Hematopoietic multipotent progenitor cell treated with erythropoietin and hydrocortisone succinate and interleukin-3 and kit ligand, for 15 days (in vitro differentiated cells): ENCODE data around the gene SPNS3.

Experiments
- DNase-seq: peaks from one replicate; pipeline ENCODE4 v3.0.0-alpha.2; 2015; ENCODE audit warnings: low spot score

Gene SPNS3

DNA sequence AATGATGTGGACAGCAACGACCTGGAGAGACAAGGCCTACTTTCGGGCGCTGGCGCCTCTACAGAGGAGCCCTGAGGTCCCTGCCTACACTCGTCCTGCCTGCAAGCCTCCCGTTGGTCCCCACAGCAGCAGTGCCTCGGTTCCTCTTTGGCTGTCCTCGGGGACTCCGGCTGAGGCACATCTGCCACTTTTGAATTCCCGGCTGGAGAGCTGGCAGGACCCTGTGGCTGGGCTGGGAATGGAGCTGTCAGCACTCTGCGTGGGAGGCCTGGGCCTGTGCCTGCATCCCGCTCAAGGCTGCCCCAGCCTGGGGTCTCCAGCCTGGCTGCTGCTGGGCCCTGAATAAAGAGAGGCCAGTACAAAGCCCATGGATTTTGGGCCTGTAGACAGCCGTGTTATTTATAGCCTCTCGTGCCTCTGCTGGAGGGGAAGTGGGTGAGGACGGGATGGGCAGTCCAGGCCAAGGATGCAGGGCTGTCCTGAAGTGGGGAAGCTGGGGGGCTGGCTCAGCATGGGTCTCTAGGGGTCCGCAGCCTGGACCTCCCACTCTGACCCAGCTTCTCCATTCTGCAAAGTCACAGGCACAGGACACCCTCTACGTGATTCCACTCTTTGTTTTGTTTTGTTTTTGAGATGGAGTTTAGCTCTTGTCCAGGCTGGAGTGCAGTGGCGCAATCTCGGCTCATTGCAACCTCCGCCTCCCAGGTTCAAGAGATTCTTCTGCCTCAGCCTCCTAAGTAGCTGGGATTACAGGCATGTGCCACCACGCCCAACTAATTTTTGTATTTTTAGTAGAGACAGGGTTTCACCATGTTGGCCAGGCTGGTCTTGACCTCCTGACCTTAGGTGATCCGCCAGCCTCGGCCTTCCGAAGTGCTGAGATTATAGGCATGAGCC lies 54.3 kb downstream of the SPNS3 start:
- DNase-seq: no peak

DNA sequence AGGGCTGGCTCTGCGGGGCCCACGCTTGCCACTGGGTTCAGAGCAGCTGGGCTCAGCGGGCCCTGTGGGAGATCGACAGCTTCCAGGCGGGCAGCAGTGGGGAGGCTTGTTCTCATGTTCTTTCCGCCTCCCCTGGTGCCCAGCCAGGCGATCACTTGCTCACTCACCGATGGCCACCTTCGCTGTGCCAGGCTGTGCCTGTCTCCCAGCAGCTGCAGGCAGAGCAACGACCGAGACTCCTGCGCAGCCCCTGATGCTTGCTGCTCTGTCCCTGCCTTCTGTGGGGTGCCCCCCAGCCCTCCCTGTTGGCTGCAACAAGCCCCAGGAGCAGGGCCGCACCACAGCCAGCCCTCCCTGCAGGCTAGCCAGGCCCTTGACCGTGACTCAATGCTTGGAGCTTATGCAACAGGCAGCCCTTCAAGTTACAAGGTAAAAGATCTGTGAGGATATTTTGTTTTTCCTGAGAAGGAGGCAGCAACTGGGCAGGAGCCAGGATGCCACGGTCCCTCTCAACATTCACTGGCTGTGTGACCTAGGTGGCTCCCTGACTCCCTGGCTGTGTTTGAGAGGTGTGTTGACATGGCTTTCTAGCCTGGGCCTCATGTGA lies 55.4 kb downstream of the SPNS3 start:
- DNase-seq: no peak

DNA sequence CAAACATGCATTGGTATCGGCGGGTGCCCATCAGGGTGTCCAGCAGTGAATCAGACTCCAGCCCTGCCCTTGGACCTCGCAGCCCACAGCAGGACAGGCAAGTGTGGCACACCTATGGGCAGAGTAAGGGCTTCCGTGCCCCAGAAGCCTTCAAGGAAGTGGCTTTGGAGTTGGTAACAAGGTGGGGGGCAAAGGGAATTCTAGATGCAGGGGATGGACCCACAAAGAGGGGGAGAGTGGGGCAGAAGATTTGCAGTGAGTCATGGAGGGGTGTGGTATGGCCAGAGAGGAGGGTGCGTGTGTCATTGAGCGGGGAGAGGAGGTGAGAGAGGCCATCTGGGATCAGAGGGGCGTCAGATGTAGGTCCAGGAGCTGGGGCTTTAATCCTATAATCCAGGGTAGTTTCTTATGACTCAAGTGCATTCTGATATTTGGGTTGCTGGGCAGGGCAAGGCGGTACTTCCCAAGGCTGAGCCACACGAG lies 56.4 kb downstream of the SPNS3 start:
- no peak for DNase-seq

DNA sequence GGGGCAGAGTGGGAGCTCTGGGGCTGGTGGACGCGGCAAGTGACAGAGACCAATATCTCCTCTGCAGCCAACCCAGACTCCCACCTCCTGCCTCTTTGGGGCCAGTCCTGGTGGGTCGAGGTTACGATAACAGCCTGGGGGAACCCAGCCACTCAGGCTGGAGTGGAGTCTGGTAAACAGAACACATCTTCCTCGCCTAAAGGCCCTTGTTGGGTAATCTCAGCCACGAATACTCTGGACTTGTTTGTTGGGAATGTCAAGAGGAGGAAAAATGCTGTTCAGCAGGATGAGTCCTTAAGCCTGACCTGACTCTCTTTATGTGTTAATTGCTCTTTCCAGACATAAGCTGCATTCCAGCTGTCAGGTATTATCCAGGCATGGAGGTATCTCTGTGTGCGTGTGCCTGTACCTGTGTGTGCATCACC lies 56.9 kb downstream of the SPNS3 start:
- DNase-seq: no peak

DNA sequence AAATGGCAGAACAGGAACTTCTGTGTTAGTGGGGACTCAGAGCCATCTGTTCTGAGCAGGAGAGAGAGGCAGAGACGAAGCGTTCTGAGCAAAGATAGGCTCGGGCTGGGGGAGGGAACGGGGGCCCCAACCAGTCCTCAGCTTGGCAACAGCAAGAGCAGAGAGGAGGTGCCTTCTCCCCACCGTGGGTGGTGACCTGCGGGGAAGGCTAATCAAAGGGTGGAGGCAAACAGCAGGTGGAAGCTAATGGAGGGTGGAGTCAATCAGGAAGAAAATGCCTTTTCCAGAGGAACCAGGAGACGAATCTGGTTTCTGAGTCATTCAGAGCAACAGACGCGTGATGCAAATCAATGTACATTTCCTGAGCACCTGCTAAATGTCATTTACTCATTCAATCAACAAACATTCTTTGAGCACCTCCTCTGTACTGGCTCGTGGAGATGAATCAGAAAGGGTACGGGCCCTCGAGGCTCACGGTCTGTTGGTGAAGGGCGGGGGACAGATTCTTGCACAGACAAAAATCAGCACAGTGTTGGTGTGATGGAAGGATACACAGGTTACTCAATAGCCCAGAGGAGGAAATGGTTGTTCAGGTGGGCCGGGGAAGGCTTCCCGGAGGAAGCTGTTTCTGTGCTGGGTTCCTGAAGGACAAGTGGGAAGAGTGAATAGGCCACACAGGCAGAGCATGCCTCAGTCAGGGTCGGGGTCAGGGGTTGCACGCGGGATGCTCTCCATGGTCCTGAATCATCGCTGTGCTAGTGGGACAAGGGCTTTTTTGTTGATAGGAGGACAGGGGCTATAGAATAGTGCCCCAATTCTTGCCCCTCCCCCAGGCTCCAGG lies 59.2 kb downstream of the SPNS3 start:
- no peak for DNase-seq

DNA sequence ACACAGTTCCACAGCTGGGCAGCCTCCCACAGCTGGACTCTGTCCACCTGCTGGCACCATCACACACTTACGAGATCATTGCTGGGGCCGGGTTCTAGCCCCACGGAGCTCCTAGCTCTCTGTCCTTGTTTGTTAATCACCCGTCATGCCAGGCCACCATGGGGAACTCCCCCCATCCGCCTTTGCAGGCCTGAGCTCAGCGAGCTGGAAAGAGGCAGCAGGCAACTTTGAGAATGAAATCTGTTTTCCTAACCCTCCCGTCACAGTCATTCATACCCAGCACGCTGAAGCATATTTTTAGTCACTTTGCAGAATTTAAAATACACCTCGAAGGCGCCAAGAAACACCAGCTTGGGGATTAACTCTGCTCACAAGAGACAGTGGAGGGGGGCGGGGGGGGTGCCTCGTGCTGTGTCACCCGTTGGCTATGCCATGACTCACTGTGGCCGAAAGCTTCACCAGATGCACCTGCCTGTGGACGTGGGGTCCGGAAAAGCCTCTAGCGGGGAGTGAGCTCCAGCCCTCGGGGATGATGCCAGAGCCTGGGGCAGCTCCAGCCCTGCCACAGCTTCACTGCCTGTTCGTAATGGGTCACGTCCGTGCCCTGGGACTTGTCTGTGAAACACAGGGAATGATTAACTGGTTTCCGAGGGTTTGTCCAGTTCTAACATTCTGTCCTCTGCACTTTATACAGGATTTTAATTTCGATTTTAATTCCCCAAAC lies 63.5 kb downstream of the SPNS3 start:
- no peak for DNase-seq

DNA sequence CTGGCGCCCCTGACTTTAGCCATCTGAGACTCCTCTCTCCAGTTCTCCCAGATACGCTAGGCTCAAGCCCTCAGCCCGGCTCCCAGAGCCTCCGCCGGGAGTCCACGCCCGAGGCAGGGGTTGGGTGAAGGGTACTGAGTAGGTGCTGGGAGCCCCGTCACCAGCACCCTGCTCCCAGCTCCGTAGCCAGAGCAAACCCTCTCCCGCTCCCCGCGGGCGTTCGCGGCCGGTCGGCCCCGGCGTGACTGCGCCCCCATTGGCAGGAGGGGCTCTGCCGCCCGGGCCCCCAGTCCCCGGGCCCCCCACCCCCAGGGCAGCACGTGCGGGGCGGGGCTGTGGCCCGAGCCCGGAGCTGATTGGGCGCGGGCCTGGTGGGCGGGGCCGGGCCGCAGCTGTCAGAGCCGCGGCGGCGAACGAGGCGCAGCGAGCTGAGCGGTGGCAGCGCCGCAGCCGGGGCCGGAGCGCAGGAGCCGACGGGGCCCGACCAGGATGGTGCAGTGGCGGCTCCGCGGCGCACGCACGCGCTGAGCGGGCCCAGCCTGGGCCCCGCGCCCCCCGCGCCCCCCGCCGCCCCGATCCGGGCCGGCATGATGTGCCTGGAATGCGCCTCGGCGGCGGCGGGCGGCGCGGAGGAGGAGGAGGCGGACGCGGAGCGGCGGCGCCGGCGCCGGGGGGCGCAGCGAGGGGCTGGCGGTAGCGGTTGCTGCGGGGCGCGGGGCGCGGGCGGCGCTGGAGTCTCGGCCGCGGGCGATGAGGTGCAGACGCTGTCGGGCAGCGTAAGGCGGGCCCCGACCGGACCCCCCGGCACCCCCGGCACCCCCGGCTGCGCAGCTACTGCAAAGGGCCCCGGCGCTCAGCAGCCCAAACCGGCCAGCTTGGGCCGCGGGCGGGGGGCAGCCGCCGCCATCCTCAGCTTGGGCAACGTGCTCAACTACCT lies 65.0 kb downstream of the SPNS3 start, which contains the start of gene SPNS2:
TSS of gene SPNS2 (plus strand) at position 421 of the 937 bp plus-strand sequence. CDS start at position 588, 167 bp downstream.
- DNase-seq: no peak

DNA sequence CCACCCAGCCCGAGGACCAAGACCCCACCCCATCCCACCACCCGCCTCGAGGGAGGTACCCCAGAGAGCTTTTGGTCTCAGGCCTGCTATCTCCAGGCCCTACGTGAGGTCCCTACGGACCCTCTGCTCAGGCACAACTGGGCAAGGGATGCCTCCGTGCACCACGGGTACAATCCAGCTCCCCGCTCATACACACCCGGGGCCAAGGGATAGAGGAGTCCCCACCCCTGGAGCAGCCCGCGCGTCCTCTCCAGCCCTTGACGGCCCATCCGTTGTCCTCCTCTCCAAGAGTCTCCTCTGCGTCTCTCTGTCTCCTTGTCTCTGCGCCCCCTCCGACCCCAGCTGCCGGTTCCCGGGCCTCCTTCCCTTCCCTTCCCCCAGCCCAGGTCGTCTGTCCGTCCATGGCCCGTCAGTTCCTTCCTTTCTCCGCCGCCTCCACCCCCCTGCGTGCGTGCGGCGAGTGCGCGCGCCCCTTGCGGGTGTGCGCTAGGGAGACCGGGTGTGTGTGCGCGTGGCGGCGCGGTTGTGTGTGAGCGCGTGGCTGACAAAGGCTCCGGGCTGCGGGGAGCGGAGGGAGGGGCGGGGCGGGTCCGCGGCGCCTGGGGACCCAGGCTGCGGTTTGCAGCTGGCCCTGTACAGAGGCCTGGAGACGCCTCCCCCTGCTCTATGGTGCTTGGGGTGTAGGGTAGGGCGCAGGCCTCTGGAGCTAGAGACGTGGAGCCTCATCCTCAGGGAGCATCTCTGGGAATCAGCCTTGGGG lies 65.9 kb downstream of the SPNS3 start:
- no peak for DNase-seq

DNA sequence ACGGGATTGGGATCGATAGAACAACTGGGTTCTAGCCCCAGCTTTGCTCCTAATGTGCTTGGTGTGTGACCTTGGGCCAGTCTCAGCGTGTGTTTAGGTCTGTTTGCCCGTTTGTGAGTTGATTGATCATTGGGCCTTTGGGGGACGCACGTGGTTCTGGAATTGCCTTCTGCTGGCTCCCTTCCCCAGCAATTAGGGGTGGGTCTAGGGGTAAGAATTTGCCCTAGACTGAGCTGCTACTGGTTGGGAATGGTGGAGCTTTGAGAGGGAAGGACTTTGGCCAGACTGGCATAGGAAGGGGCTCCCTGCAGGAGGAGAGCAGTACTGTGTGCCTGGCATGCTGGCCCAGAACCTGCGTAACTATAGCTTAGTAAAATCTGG lies 66.4 kb downstream of the SPNS3 start:
- DNase-seq: no peak

DNA sequence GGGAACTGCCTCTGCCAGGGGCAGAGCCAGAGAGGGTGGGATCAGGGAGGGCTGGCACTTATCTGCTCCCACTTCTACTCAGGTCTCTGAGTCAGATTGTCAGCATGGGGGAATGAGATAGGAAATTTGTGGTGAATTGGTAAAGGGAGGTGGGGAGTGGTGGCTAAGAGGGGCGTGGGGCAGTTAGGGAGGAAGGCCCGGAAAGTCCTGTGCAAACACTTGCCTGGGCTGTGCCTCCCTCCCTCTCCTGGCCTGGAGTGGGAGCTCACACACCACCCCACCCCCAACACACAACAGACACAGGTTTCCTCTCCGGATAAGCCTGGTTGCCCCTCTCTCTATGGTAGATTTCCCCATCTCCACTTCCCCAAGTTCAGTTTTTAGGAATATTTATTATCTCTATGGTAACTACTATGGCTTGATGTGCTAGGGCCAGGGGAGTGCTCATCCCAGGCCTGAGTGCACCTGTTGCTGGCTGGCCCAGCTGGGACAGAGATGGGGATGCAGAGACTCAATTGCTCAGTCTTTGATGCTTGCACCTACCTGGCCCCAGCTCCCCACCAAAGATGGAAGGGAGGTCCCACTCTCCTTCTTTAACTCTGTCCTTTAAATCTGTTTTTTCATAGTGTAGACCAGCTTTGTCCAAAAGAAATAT lies 67.7 kb downstream of the SPNS3 start:
- DNase-seq: no peak

DNA sequence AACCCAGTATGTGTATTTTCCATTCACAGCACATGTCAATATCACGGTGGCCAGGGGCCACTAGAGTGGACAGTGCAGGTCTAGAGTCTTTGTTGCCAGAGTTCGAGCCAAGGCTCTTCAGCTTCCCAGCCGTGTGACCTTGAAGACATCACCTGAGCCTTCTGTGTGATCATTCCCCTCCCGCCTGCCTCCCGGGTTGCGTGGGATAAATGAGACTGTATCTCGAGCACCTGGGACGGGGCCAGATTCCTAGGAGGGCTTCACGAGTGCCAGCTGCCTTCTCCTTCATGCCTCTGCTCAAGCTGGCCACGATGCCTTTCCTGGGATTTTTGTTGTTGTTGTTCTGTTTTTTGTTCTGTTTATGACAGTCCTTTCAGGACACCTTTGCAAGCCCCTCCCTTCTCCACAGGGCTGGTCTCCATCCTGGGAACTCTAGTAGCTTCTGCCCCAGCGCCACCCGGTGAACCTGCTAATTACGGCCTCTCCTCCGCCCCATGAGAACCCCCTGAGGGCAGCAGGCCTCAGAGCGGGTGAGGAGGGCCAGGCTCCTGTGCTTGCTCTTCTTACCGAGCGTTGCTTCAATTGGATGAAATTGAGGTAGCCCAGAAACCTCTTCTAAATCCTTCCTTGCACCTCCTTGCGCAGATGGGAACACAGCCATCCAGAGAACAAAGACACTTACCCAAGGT lies 68.9 kb downstream of the SPNS3 start:
- no peak for DNase-seq

DNA sequence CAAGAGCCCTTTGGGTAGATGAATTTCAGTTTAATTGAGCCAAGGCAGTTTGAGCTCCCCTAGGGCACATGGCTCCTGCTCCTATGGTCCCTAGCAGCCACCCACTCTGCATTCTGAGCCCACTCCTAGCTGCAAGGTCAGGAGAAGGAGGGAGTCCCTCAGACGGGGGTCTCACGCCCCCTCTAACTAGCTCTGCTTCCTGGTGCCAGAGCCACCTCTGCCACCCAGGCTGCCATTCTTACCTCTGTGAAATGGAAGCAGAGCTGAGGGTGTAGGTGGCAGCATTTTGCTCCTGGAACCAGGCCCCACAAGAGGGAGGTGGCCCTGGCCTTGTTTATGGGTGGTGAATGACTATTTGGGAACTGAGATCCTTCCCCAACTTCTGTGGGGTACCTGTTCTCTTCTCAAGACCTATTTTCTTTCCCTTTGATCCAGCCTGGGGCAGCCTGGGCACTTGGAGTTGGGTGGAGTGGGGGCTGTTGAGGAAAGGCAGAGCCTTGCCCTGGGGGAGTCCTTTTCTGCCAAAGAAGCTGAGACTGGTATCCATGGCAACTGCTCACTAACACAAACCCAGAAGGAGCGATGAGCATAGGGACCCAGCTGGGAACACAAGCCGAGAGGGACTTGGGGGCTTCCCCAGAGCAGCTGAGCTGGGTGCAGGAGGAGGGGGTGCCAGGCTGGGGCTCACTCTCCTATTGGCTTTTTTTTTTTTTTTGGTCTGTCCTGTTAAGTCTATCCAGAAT lies 69.7 kb downstream of the SPNS3 start:
- no peak for DNase-seq

DNA sequence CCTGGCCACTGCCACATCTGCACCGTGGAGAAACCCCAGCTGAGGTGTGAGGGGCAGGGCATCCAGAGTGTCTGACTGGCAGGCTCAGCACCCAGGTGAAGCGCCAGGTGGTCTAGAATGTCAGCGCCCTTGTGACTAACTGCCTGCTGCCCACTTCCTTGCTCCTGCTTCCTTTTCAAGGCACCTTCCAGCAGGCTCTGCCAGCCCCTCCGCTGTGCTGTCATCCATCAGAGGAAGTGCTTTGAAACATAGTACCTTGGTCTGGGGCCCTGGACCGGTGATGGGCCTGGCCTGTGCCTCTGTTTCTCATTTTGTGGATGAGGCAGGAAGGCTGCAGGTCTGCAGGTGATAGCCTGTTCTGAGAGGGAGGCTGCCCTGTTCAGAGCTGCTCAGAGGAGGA lies 70.4 kb downstream of the SPNS3 start:
- DNase-seq: no peak

DNA sequence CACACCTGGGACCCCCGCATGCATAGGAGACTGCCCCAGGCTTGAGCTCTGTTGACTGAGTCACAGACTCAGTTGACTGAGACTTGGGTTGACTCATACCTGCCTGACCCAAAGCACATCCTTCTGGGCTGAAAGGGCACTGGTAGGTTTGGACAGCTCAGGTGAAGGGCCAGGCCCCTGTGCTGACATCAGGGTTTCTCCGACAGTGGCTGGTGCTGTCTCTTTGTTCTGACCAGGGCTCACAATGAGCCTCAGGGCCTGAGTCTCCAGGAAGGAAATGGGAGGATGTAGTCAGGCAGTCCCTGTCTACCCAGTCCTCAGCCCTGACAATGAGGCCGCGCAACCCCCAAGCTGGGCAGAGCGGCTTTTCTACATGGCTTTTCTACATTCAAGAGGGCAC lies 71.4 kb downstream of the SPNS3 start:
- no peak for DNase-seq

DNA sequence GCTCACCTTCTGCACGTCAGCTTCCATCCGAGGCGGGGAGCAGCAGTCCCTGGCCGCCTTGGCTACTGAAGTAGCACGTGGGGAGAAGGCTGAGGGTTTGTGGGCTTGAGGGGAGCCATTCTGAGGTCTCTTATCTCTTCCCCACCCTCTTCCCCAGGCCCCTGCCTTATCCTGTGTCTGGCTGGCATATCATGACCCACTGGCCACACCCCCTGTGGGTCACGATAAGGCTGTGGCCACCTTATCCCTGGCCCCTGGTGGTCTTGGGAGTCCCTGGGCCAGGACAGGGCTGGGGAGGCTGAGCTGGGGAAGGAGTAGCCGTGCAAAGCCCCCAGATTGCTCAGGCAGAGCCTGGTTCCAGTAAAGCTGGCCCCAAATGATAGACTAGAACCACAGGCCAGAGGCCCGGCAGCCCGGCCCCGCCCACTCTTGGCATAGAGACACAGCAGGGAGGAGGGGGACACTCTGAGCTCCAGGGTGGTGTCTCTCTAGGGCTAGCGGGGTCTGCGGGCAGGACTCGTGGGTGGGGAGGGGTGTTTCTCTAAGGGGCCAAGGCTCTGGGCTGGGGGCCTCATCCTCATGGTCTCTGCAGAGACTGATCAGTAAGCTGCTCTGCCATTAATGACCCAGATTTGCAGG lies 72.6 kb downstream of the SPNS3 start:
- no peak for DNase-seq

DNA sequence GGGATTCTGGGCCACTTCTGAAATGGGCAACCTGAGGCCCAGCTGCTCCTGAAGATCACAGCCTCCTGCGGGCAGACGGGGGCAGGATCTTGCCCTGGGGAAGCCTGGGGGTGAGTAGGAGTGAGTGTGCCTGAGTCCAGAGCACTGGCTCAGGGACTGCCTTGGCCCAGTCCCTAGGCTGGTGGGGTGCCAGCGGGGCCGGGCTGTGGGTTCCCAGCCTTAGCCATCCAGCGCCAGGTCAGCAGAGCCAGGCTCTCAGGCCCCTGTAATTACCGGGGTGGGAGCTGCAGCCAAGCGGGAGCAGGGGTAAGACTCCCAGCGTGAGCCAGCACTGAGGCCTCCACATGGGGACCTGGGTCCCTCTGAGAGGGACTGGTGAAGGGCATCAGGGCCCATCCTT lies 73.2 kb downstream of the SPNS3 start:
- no peak for DNase-seq

DNA sequence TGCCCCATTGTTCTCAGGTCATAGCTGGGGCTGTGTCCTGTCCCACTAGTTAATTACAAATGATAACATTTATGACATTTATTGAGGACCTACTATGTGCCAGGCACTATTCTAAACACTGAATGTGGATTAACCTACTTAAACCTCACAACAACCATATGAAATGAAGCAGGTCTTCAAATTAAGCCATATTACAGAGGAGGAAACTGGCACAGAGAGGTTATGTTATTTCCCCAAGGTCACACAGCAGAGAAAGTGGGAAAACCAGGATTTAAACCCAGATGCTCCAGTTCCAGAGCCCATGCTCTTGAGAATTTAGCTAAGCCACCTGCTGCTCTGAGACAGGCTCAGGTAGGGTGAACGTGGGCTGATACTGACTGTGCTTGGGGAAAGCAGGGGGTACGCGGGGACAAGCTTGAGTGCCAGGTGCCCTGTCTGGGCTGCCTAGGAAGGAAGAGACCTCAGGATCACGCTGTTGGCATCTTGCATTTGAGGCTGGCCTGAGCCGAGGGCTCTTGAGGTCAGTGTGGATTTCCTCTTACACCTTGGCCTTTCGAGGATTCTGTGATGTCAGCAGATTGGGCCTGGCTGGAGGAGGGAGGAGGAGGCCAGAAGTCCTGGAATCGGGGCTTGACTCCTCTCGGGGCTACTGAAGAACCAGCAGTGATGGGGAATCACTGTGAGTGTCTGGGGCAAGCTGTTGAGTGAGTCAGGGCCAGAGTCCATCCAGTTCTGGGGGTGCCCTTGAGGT lies 73.8 kb downstream of the SPNS3 start:
- DNase-seq: no peak
